Cardiac muscle cell (in vitro differentiated cells and primary cell): Measurements from ENCODE around the gene PCDHGC3. TPM values are rescaled to one million over a fixed set of nuclear protein-coding genes. Genes with fewer than 3 reads are reported as not detected.

ENCODE experiments used
- DNase-seq, 2 donors: peaks; one replicate each; pipeline versions ENCODE4 v3.0.0 to v3.0.0-alpha.2; 2010 to 2017; ENCODE audit warnings: low read depth in 1 of 2, low spot score in 1 of 2
- H3K27ac ChIP-seq: fragments of 200-600 bp; sonication (generic); 2 replicates; pipeline ENCODE4 v1.5.1; 2016
- H3K27me3 ChIP-seq: fragments of 200-600 bp; sonication (generic); 2 replicates; pipeline ENCODE4 v1.6.0; 2016; ENCODE audit warnings: control low read depth
- H3K36me3 ChIP-seq: fragments of 200-600 bp; sonication (generic); 2 replicates; pipeline ENCODE4 v1.5.1; 2016; ENCODE audit warnings: control low read depth
- H3K4me1 ChIP-seq: fragments of 200-600 bp; sonication (generic); 2 replicates; pipeline ENCODE4 v1.8.1; 2017; ENCODE audit warnings: low read depth, mild to moderate bottlenecking, mixed run types
- H3K4me3 ChIP-seq: fragments of 200-600 bp; sonication (generic); 2 replicates; pipeline ENCODE4 v1.5.1; 2016; ENCODE audit warnings: mild to moderate bottlenecking
- H3K9me3 ChIP-seq: fragments of 200-600 bp; sonication (generic); 2 replicates; pipeline ENCODE4 v1.5.1; 2017; ENCODE audit warnings: low read depth, mild to moderate bottlenecking, control low read depth
- CTCF ChIP-seq: IDR thresholded peaks from 2 replicates; pipeline ENCODE4 v1.5.1; 2012; ENCODE audit warnings: low read depth, mild to moderate bottlenecking, low read length
- polyA plus RNA-seq: library from polyadenylated mRNA; unstranded; fragments of >200 nt; fragmentation: Nextera tagmentation; extraction: Ambion mirVana; gene quantifications from 2 replicates; pipeline ENCODE4 v1.2.1, GENCODE V29; 2016
- total RNA-seq: library from RNA; depleted of rRNA; stranded (reverse); fragments of >200 nt; gene quantifications from 2 replicates; pipeline ENCODE4 v1.2.3, GENCODE V29; 2016

The PCDHGC3 gene
- total and polyA plus RNA-seq, 2 experiments from 2014 or later, result 23.0 to 29.9 TPM

GRCh38 chr5:141486091-141486490 lies 10.3 kb downstream of the PCDHGC3 start:
- H3K27ac ChIP-seq, result no peak overlapping the region
- H3K4me1 ChIP-seq, result no peaks in the 10 kb centered on the region
- TF ChIP-seq CTCF, result no peak
- peaks cover 15% of the 10 kb centered on the region for H3K27me3 ChIP-seq
- no peak for DNase-seq
- no peaks in the 10 kb centered on the region for H3K9me3 ChIP-seq
- H3K36me3 ChIP-seq, result no peaks in the 10 kb centered on the region
- no peak overlapping the region for H3K4me3 ChIP-seq

GRCh38 chr5:141487131-141487530 lies 11.4 kb downstream of the PCDHGC3 start:
- Histone ChIP-seq H3K27ac (no peak overlapping the region), H3K9me3 (no peaks in the 10 kb centered on the region), H3K4me1 (no peaks in the 10 kb centered on the region), H3K36me3 (no peaks in the 10 kb centered on the region), H3K27me3 (peaks cover 25% of the 10 kb centered on the region), H3K4me3 (no peak overlapping the region)
- DNase-seq, result no peak
- TF ChIP-seq CTCF, result no peak

- Histone ChIP-seq H3K36me3 (no peaks in the 10 kb centered on the region), H3K27ac (no peak within 1 kb of the TSS), H3K27me3 (peaks cover 38% of the 10 kb centered on the region)
Measured at GRCh38 chr5:141488591-141489561, 13.1 kb downstream of the PCDHGC3 start, which contains the start of gene PCDHGC5. Gene PCDHGC5, plus strand, starts transcription at chr5:141489081. Its CDS starts 160 bp downstream, at chr5:141489241.

GRCh38 chr5:141489841-141490240 lies 14.1 kb downstream of the PCDHGC3 start:
- peaks cover 38% of the 10 kb centered on the region for H3K27me3 ChIP-seq
- no peaks in the 10 kb centered on the region for H3K36me3 ChIP-seq
- DNase-seq, result no peak
- H3K4me1 ChIP-seq, result peaks cover 3% of the 10 kb centered on the region
- no peaks in the 10 kb centered on the region for H3K9me3 ChIP-seq
- no peak for TF ChIP-seq CTCF
- H3K4me3 ChIP-seq, result no peak overlapping the region
- no peak overlapping the region for H3K27ac ChIP-seq

More at GRCh38 chr5:141488591-141489561, 13.1 kb downstream of the PCDHGC3 start, which contains the start of gene PCDHGC5:
- peak in 1 of 2 donors; percentile 61 for DNase-seq
- H3K4me3 ChIP-seq, result no peak within 1 kb of the TSS
- H3K4me1 ChIP-seq, result no peaks in the 10 kb centered on the region
- no peak for TF ChIP-seq CTCF
- no peaks in the 10 kb centered on the region for H3K9me3 ChIP-seq

GRCh38 chr5:141490271-141490670 lies 14.5 kb downstream of the PCDHGC3 start:
- peaks cover 38% of the 10 kb centered on the region for H3K27me3 ChIP-seq

More at GRCh38 chr5:141490271-141490670, 14.5 kb downstream of the PCDHGC3 start:
- no peak for DNase-seq
- Histone ChIP-seq H3K9me3 (no peaks in the 10 kb centered on the region), H3K36me3 (no peaks in the 10 kb centered on the region), H3K4me3 (no peak overlapping the region), H3K27ac (no peak overlapping the region), H3K4me1 (peaks cover 7% of the 10 kb centered on the region)
- no peak for TF ChIP-seq CTCF
